C1 segment of cervical spinal cord (tissue), 14 donors: ENCODE results near the gene AKR1B1.

Experiments used
- DNase-seq, 14 donors: peaks; one replicate each; lab custom pipeline; 2025; lab: John Stamatoyannopoulos, UW

The AKR1B1 gene

DNA sequence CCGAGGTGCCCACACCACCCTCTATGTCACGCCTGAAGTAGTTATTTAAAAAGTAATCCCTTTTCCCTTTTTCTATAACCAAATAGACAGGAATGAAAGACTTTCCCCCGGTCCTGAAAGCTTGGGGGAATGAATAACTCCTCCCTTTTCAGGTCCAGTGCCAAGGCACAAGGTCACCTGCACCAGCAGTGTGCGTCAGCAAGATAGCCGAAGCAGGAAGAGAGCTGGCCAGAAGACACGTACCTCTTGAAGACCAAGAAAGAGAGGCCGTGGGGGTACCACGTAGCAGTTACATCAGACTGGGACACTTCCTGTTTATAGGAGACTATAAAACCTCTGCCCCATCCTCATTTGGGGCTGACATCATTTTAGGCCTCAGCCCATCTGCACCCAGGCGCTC is 10.7 kb upstream of the AKR1B1 start:
- no peak for DNase-seq

DNA sequence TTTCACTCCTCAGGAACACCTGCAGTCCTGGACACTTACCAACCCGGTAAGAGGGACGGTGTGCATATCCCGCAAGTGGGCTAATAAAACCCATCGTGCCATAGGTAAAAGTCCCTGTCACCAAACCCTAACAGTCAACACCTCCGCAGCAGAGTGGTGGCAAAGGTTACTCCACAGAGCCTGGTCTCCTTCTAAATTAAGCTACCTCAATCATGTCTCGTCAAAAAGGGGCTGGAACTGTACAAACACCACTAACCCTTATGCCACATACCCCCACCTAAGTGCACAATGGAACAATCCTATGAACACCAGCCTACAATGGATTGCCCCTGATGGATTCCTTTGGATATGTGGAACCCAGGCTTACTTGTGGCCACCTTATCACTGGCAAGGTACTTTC is 9.6 kb upstream of the AKR1B1 start:
- no peak for DNase-seq

DNA sequence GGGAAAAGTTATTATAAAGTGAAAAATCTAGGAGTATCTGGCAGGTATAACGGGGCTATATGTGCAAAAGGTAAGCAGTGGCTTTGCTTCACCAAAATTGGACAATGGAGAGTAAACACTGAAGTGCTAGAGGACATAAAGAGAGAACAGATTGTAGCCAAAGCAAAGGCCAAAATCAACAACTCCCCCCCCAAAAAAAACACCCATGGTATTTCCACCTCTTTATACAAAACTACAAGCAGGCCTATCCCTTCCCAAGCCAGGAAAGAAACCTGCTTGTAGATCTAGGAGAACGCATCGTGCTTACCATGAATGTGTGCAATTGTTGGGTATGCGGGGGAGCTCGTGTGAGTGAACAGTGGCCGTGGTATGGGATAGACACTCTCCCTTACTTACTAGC is 9.2 kb upstream of the AKR1B1 start:
- no peak for DNase-seq

DNA sequence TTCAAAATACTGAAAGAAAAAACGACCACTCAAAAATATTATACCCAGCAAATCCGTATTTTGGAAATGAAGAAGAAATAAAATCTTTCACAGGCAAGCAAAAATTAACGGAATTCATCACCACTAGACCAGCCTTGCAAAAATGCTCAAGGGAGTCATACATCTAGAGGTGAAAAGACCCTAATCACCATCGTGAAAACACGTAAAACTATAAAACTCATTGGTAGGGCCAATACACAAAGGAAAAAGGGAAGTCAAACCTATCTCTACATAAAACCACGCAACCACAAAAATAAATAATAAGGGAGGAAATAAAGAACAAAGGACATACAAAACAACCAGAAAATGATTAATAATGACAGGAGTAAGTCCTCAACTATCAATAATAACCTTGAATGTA is 6.6 kb upstream of the AKR1B1 start:
- DNase-seq, result no peak

DNA sequence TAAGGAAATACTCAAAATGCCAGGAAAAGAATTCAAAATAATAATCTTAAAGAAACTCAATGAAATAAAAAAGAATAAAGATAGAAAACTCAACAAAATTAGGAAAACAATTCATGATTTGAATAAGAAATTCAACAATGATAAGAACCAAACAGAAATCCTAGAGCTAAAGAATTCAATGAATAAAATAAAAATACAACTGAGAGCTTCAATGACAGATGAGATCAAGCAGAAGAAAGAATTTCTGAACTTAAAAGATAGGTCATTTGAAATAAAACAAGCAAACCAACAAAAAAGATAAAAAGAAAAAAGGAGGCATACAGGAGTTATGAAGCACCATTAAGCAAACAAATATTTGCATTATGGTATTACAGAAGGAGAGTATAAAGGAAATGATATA is 5.6 kb upstream of the AKR1B1 start:
- no peak for DNase-seq

DNA sequence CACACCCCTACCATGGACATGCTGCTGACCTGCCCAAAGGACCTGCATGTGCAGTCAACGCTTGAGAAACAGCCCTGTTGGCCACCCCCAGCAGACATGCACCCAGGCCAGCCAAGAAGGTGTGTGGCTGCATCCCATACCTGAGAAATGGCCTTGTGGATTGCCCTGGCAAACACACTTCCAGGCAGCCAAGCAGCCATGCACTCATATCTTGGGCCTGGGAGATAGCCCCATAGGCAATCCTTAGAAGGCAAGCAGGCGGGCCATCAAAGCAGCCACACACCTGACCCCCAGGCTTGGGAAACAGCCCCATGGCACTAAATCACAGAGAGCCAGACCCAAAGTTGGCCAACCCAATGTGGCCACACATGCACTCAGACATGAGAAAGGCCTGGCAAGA is 4.9 kb upstream of the AKR1B1 start:
- DNase-seq, result no peak

DNA sequence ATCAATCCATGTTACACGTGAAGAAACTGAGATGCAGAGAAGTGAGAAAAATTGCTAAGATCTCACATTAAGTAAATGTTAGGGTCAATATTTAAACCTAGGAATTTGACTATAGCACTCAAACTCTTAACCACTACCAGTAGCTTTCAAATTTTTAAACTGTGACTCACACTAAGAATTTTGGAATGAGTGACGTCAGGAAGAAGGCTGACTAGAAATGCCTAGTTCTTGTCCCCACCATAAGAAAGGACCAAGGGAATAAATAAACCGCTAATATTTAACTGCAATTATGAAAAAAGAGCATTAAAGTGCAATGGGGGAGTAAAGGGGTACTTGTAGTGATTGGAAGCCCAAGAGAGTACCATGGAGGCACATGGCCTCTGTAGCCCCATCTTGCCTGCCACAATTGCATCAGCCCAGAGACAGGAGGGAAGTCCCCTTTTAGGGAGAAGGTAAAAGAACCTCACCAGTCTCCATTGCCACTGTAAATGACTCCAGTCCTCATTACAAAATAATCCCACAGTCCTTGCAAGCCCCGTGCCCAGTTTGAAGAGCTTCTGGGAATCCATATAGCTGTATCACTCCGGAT is 3.5 kb upstream of the AKR1B1 start:
- no peak for DNase-seq

DNA sequence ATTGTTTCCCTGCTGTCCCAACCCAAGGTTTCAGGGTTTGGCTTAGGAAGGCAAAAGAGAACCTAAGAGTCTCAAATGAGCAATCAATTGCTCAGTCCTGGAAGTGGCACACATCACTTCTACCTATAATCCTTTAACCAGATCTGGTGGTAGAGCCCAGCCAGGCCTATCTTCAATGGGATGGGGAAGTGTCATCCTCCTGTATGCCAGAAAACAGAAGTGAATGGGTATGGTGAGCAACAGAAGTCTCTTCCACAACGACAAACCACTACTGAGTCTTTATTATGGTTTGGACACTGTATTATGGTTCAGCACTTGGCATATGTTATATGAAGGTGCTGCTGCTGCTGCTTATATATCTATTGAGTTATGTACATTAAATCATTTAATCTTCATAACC is 3.0 kb upstream of the AKR1B1 start:
- no peak for DNase-seq

DNA sequence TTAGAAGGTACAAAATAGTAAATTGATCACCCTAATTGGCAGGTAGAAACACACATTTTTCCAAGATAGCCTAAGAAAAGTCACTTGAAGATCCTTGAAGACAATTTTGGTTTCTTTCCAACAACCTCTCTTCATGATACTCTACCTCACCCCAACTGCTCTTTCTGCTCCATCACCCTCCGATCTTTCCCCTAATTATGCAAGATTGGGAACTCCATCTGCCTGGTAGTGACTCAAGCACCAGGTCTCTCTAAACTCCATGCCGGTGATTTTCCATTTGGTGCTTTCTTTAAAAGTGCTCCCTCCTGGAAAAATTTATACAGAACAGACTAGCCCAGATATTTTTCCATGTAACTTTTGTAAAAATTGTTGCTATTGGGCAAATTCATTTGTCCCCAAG is 1.1 kb upstream of the AKR1B1 start:
- DNase-seq, result no peak

DNA sequence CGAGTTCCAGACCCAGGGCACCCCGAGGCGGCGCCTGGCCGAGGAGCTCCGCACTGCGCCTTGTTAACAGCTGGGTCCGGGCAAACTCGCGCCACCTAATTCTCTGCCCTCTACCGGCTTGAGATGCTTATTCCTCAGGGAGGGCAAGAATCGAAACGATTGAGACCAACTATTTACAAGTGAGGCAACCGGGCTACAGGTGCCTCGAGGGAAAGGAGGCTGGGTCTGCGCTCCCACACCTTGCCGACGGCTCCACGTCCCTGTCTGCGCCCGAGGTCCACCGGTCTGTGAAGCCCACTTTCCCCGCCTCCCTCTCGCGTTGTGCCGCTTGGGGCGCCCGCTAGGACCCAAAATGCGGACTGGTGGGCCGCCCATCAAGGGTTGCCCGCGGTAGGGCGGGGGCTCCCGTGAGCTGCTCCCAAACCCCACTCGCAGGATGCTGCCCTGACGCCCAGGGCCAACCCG is 527 bp downstream of the AKR1B1 start:
- DNase-seq, result peak in 10 of 14 donors; percentile 50 to 78 (median 63)

DNA sequence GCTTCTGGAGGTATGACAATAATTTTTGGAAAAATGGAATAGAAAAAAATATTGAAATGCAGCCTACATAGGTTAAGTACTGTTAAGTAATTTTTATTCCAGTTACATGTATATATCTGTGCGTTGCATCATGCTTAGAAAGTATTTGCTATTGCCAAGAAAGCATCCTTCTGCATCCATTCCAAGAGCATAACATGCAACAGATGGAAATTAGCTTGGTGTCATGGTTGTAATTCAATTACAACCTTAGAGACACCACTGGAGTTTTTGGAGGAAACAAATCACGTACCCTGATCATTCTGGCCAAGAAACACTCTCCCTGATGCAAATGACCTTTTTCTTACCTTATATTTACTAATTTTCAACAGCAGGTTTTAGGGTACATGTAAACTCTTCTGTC is 1.7 kb downstream of the AKR1B1 start:
- DNase-seq, result peak in 1 of 14 donors; percentile 4

DNA sequence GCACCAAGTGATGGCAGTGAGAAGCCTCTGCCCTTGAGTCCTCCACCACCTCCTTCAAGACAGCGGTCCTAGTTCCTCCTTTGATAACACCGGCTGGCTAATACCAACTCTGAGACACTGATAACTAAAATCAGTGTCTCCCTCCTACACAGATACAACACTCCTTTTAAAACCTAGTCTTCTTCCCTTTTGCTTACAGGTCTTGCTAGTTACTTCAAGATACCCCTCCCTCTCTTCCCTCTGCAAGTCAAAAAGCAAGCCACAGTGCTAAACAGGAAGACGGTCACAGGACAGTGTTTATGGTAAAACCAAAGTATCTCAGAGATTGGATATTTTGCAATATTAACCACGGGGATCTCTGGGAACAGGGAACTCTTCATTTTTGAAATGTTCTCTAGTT is 4.6 kb downstream of the AKR1B1 start:
- DNase-seq, result peak in 1 of 14 donors; percentile 5

DNA sequence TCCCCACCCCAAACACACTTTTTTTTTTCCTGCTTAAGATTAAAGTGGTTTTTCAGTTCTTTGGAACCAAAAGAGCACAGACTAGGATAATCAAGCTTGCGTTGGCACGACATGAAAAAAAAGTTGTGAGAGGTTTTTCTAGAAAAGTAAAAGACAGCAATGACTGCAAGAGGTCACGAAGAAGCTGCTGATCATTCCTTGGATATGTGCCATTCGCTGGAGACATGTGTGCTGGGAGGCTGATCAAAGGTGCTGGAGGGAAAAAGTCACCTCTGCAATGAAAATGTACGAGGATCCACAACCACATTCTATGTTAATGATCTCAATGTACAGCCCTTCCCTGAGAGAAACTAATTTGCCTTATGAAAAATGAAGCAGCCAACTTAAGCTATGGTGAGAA is 5.4 kb downstream of the AKR1B1 start:
- DNase-seq, result no peak

DNA sequence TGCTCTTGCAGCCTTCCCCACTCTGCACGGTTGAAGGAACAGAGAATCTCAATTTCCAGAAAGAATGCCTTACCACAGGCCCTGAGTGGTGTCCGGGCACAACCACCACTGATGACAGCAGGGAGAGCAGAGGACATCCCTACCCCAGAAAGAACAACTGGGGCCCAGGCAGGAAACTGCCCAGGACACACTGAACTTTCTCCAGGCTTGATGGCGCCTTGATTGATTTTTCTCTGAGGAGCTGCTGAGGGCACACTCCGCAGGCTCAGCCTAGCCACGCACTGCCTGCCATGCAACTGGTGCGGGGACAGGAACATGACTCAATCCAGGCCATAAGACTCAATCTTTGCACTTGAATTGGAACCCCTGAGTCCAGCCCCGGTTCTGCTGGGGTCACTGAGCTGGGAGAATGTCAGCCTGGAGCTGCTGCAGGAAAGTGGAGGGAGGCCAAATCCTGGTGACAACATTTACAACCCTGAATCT is 5.9 kb downstream of the AKR1B1 start:
- peak in 1 of 14 donors; percentile 38 for DNase-seq

DNA sequence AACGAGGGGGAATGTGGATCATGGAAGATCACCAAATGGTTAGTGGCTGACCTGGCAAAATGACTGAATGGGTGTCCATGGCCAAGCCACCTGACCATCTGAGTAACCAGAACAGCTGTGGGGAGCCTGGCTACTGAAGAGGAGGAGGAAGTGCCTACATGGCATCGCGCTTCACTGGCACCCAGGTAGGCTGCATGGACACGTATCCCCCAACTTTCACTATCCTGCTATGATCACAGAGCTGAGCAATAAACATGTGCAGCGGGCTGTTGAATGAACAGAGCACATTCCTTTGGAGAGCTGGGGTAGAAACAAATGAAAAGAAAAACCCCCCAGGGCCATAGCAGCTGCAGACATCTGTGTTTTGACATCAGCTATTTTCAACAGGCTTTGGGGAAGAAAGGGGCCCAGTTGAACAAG is 6.5 kb downstream of the AKR1B1 start:
- DNase-seq, result no peak

DNA sequence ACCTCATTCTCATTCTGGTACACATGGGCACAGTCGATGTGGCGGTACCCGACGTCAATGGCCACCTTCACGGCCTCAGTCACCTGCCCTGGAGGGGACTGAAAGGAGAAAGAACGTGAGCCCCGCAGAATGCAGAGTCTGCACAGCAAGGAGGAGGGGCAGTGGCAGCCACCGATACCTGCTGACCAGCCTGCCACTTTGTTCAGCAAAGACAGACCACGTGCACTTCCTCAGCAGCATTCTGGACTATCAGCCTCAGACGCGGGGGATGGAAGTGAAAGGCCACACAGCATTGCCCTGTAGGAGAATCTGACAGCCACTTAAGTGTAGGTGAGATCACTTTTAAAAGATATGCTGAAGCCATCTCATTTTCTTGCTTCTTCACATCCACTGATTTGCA is 7.2 kb downstream of the AKR1B1 start:
- DNase-seq, result peak in 2 of 14 donors; percentile 10 to 12

DNA sequence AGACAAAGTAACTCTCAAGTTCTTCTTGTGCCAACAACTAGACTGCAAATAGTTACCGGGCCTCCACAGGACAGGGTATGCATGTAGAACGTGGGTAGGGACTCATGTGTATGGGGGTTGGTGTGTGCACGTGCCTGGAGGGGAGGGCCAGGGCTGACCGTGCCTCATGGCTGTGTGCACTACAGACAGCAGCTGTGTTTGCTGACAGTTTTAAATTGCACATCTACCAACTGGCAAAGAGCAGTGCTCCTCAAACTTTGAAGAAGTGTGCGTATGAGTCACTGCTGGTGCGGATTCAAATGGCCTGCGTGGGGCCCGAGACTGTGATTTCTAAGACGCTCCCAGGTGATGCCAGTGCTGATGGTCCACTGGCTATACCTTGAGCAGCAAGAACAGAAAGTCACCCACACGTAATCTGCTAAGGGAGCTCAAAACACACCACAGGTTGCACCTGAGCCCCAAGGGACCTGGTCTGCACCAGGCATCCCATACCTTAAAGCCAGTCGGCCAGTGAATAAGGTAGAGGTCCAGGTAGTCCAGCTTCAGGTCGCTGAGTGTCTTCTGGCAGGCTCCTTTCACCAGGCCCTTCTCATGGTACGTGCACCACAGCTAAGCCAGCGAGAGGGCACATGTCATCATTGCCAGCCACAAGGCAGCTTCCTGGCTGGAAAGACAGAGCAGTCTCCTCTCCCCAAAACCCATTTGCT is 8.5 kb downstream of the AKR1B1 start:
- no peak for DNase-seq

DNA sequence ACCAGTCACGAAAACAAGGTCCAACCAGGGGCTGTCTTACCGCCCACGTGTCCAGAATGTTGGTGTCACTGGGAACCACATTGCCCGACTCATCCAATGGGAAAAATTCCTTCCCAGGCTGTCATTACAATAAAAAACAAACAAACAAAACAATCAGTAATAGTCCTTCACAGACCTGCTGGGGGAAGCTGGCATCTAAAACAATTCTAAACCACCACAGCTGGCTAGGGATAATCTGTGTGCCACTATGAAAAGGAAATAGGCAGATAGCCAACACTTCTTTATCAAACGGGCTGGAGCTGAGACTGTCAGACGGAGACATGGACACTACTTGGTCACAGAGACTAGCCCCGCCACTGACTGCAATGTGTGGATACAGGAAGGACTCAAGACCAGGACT is 9.2 kb downstream of the AKR1B1 start:
- no peak for DNase-seq

DNA sequence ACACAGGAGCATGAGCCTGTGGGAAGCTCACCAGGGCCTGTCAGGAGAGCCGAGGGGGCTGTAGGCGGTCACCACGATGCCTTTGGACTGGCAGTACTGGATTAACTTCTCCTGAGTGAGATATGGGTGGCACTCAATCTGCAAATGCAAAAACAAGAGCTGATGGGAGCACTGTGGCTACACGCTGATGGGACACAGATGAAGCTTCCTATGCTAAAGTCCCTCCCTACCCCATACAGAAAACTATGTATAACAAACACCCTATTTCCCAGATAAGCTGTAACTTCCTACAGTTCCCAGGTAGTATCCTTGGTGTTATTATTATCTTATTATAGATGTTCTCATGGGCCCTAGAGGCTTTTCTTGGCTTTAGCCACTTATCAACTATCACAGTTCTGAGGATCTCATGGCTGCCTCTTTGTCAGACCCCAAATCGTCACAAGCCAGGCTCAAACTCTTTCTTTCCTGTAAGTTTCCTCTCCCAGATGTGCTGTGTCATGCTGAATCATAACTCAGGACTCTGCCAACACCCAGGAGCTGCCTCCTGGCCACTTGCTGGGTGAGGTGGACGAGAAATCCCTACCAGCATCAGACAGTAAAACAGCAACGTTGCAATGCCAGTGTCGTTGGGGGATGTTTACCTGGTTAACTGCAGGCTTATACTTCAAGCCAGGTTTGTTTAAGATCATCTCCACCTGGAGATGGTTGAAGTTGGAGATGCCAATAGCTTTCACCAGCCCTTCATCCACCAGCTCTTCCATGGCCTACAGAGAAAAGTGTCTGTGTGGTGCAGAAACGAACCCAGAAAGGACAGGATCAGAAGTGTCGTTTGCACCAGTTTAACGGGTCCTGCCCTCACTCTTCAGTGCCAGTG is 10.3 kb downstream of the AKR1B1 start:
- DNase-seq, result no peak

DNA sequence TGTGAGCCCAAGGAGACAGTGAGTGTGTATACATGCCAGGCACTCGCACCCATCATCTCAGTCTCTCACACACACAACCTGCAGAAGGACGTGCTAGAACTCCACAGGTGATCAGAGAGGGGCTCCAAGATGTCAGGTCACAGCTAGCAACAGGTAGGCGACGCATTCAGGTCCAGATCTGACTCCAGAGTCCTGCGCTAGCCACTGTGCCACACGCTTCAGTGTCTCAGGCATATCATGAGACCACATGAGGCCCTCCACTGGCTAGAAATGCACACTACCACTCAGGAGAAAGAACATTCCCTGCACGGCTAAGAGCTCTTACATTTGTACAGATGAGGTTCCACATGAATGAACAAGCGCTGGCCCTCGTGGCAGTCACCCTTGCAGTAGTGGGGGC is 11.5 kb downstream of the AKR1B1 start:
- no peak for DNase-seq

DNA sequence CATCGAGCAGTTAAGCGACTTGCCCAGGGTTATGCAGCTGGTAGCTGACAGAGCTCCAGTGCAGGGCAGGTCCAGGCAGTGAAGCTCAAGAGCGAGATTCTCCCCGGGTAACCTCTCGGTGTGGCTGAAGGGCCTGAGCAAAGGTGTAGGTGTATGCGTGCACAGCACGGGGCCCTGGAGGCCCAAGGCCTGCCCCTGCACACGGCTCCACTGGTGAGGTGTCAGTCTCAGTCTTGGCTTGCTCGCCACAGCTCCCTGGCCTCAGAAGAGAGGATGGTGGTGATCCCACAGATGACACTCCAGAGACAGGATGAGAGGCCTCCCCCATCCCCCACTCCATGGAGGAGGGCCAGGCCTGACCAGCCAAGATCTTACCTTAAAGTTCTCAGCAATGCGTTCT is 12.0 kb downstream of the AKR1B1 start:
- peak in 1 of 14 donors; percentile 3 for DNase-seq

DNA sequence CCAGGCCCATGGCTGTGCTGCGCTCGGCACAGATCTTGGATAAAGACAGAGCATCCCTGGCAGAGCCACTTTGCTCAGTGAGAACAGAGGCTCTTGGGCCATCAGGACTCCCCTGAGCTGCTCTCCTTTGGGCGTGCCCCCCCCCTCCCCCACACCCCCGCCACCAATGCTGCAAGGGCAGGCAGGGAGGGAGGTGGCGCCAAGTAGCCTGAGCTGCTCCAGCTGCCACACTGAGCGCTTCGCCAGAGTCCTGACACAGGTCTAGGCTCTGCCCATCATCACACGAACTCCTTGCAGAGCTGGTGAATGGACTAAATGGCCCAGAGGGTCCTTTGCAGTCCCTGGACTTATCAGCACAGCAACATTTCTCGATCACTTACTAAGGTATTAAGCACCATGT is 12.5 kb downstream of the AKR1B1 start:
- DNase-seq, result no peak

DNA sequence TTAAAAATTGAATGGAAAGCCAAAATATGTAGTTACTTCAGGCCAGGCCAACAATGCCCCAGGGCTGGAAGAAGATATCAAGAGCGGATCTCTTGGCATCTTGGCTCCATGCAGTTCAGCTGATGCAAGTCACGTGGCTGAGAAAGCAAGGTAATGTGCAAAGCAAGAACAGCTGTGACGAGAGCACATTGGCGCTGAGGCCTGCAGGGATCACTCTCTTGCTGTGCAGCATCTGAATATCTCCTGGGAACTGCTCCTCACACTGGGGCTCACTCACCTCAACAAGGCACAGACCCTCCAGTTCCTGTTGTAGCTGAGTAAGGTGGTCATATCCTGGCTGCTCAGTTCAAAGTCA is 14.0 kb downstream of the AKR1B1 start:
- DNase-seq, result no peak
